ENCODE measurements around the gene GFI1B. TPM values are rescaled to one million over a fixed set of nuclear protein-coding genes. Genes with fewer than 3 reads are reported as not detected.
"Not testable (repeated sequence)": the region's sequence is repeated elsewhere in the genome, so short reads cannot be mapped to it uniquely, and the experiment has no call there.

Gene GFI1B
- total RNA-seq, 2 donors from 2014 or later, result 0.45 TPM; not detected in 1

- H3K27ac Mint-ChIP-seq, result no peak overlapping the region
- H3K27me3 Mint-ChIP-seq, result peaks cover 15 to 19% of the 10 kb centered on the region in 2 donors
- no peak overlapping the region for H3K4me3 Mint-ChIP-seq
- ATAC-seq (no peak), DNase-seq (ENCODE audit: low spot score) (no peak)
- peaks cover 6 to 8% of the 10 kb centered on the region in 2 donors for H3K4me1 Mint-ChIP-seq (ENCODE audit: low read depth in 2 of 2)
- no peaks in the 10 kb centered on the region for H3K36me3 Mint-ChIP-seq
- no peaks in the 10 kb centered on the region for H3K9me3 Mint-ChIP-seq
These were observed 1.7 kb downstream of the GFI1B start for GRCh38 chr9:132980157-132980556.

- ATAC-seq (no peak), DNase-seq (ENCODE audit: low spot score) (no peak)
- H3K4me3 Mint-ChIP-seq, result no peak overlapping the region
- H3K27me3 Mint-ChIP-seq, result peaks cover 14 to 15% of the 10 kb centered on the region in 2 donors
- no peaks in the 10 kb centered on the region for H3K36me3 Mint-ChIP-seq
- H3K4me1 Mint-ChIP-seq (ENCODE audit: low read depth in 2 of 2), result peaks cover 13 to 21% of the 10 kb centered on the region in 2 donors
- no peaks in the 10 kb centered on the region for H3K9me3 Mint-ChIP-seq
- H3K27ac Mint-ChIP-seq, result peak overlapping the region in 1 of 2 donors; percentile 55
These were observed 4.0 kb downstream of the GFI1B start for GRCh38 chr9:132982458-132982857.

- ATAC-seq, result no peak
- H3K4me1 Mint-ChIP-seq (ENCODE audit: low read depth in 2 of 2), result peaks cover 9 to 23% of the 10 kb centered on the region in 2 donors
- no peak for DNase-seq (ENCODE audit: low spot score)
- H3K9me3 Mint-ChIP-seq, result no peaks in the 10 kb centered on the region
- H3K36me3 Mint-ChIP-seq, result no peaks in the 10 kb centered on the region
- H3K4me3 Mint-ChIP-seq, result no peak overlapping the region
- H3K27ac Mint-ChIP-seq, result no peak overlapping the region
- H3K27me3 Mint-ChIP-seq, result peaks cover 8 to 9% of the 10 kb centered on the region in 2 donors
These were observed 5.2 kb downstream of the GFI1B start for GRCh38 chr9:132983491-132984201.

- Mint-ChIP-seq H3K4me1 (ENCODE audit: low read depth in 2 of 2) (peaks cover 7 to 25% of the 10 kb centered on the region in 2 donors), H3K4me3 (no peak overlapping the region), H3K27me3 (peaks cover 5 to 7% of the 10 kb centered on the region in 2 donors), H3K9me3 (no peaks in the 10 kb centered on the region), H3K36me3 (no peaks in the 10 kb centered on the region), H3K27ac (no peak overlapping the region)
- DNase-seq (ENCODE audit: low spot score) (no peak), ATAC-seq (no peak)
These were observed 5.9 kb downstream of the GFI1B start for GRCh38 chr9:132984202-132985070.

- Mint-ChIP-seq H3K27me3 (peaks cover 0 to 3% of the 10 kb centered on the region in 2 donors), H3K36me3 (no peaks in the 10 kb centered on the region), H3K9me3 (no peaks in the 10 kb centered on the region), H3K27ac (no peak overlapping the region), H3K4me1 (ENCODE audit: low read depth in 2 of 2) (peaks cover 9 to 26% of the 10 kb centered on the region in 2 donors), H3K4me3 (no peak overlapping the region)
- no peak for DNase-seq (ENCODE audit: low spot score)
- ATAC-seq, result no peak
These were observed 6.5 kb downstream of the GFI1B start for GRCh38 chr9:132985071-132985350.

- no peak overlapping the region for H3K4me3 Mint-ChIP-seq
- no peak overlapping the region for H3K27ac Mint-ChIP-seq
- peaks cover 0 to 2% of the 10 kb centered on the region in 2 donors for H3K27me3 Mint-ChIP-seq
- ATAC-seq (no peak), DNase-seq (ENCODE audit: low spot score) (no peak)
- H3K4me1 Mint-ChIP-seq (ENCODE audit: low read depth in 2 of 2), result peaks cover 14 to 31% of the 10 kb centered on the region in 2 donors
- no peaks in the 10 kb centered on the region for H3K36me3 Mint-ChIP-seq
- no peaks in the 10 kb centered on the region for H3K9me3 Mint-ChIP-seq
These were observed 7.0 kb downstream of the GFI1B start for GRCh38 chr9:132985489-132985888.

- H3K36me3 Mint-ChIP-seq, result no peaks in the 10 kb centered on the region
- no peak for DNase-seq (ENCODE audit: low spot score)
- ATAC-seq, result no peak
- H3K4me3 Mint-ChIP-seq, result no peak overlapping the region
- peaks cover 15 to 35% of the 10 kb centered on the region in 2 donors for H3K4me1 Mint-ChIP-seq (ENCODE audit: low read depth in 2 of 2)
- no peak overlapping the region for H3K27ac Mint-ChIP-seq
- H3K9me3 Mint-ChIP-seq, result no peaks in the 10 kb centered on the region
- no peaks in the 10 kb centered on the region for H3K27me3 Mint-ChIP-seq
These were observed 7.6 kb downstream of the GFI1B start for GRCh38 chr9:132986114-132986513.

- no peaks in the 10 kb centered on the region for H3K36me3 Mint-ChIP-seq
- ATAC-seq, result peak in 1 of 2 donors; percentile 54
- DNase-seq (ENCODE audit: low spot score), result no peak
- no peaks in the 10 kb centered on the region for H3K27me3 Mint-ChIP-seq
- H3K27ac Mint-ChIP-seq, result no peak overlapping the region
- H3K4me1 Mint-ChIP-seq (ENCODE audit: low read depth in 2 of 2), result peaks cover 21 to 41% of the 10 kb centered on the region in 2 donors
- H3K4me3 Mint-ChIP-seq, result no peak overlapping the region
- H3K9me3 Mint-ChIP-seq, result no peaks in the 10 kb centered on the region
These were observed 8.4 kb downstream of the GFI1B start for GRCh38 chr9:132986640-132987620.

- H3K4me3 Mint-ChIP-seq, result no peak overlapping the region
- peaks cover 32 to 54% of the 10 kb centered on the region in 2 donors for H3K4me1 Mint-ChIP-seq (ENCODE audit: low read depth in 2 of 2)
- no peaks in the 10 kb centered on the region for H3K36me3 Mint-ChIP-seq
- no peaks in the 10 kb centered on the region for H3K27me3 Mint-ChIP-seq
- DNase-seq (ENCODE audit: low spot score) (no peak), ATAC-seq (no peak)
- no peak overlapping the region for H3K27ac Mint-ChIP-seq
- H3K9me3 Mint-ChIP-seq, result no peaks in the 10 kb centered on the region
These were observed 9.9 kb downstream of the GFI1B start for GRCh38 chr9:132988244-132989013.

GRCh38 chr9:132989014-132989310, 10.5 kb downstream of the GFI1B start:
- no peaks in the 10 kb centered on the region for H3K36me3 Mint-ChIP-seq
- H3K27ac Mint-ChIP-seq, result no peak overlapping the region
- H3K9me3 Mint-ChIP-seq, result no peaks in the 10 kb centered on the region
- no peak for DNase-seq (ENCODE audit: low spot score)
- H3K27me3 Mint-ChIP-seq, result no peaks in the 10 kb centered on the region
- no peak overlapping the region for H3K4me3 Mint-ChIP-seq
- peaks cover 32 to 59% of the 10 kb centered on the region in 2 donors for H3K4me1 Mint-ChIP-seq (ENCODE audit: low read depth in 2 of 2)
- no peak for ATAC-seq

GRCh38 chr9:132989414-132989996, 11.0 kb downstream of the GFI1B start:
- Mint-ChIP-seq H3K27me3 (no peaks in the 10 kb centered on the region), H3K9me3 (no peaks in the 10 kb centered on the region), H3K4me1 (ENCODE audit: low read depth in 2 of 2) (peaks cover 37 to 64% of the 10 kb centered on the region in 2 donors), H3K4me3 (no peak overlapping the region), H3K36me3 (no peaks in the 10 kb centered on the region), H3K27ac (no peak overlapping the region)
- no peak for DNase-seq (ENCODE audit: low spot score)
- no peak for ATAC-seq

- peaks cover 40 to 68% of the 10 kb centered on the region in 2 donors for H3K4me1 Mint-ChIP-seq (ENCODE audit: low read depth in 2 of 2)
- H3K36me3 Mint-ChIP-seq; H3K4me3 Mint-ChIP-seq; DNase-seq (ENCODE audit: low spot score); H3K27me3 Mint-ChIP-seq; ATAC-seq; H3K9me3 Mint-ChIP-seq; H3K27ac Mint-ChIP-seq: not testable (repeated sequence)
These were observed 11.6 kb downstream of the GFI1B start for GRCh38 chr9:132989998-132990557.
